Ascending aorta (tissue), 2 donors: ENCODE results near the gene DAPP1. TPM values are rescaled to one million over a fixed set of nuclear protein-coding genes. Genes with fewer than 3 reads are reported as not detected.

Source experiments
- DNase-seq, 2 donors: peaks; one replicate each; pipeline ENCODE4 v3.0.0-alpha.2; 2019; ENCODE audit warnings: low spot score in 2 of 2
- H3K27ac ChIP-seq, 2 donors: fragments of 200-600 bp; sonication (generic); one replicate each; pipeline ENCODE4 v1.5.1; 2016 to 2017; ENCODE audit warnings: mild to moderate bottlenecking in 1 of 2
- H3K27me3 ChIP-seq: fragments of 200-600 bp; sonication (generic); one replicate; pipeline ENCODE4 v1.5.1; 2017
- H3K36me3 ChIP-seq, 2 donors: fragments of 200-600 bp; sonication (generic); one replicate each; pipeline ENCODE4 v1.5.1; 2016
- H3K4me1 ChIP-seq, 2 donors: fragments of 200-600 bp; sonication (generic); one replicate each; pipeline ENCODE4 v1.5.1; 2016 to 2017; ENCODE audit warnings: mild to moderate bottlenecking in 1 of 2
- H3K4me3 ChIP-seq, 2 donors: fragments of 200-600 bp; sonication (generic); one replicate each; pipeline ENCODE4 v1.5.1; 2016 to 2017; ENCODE audit warnings: mild to moderate bottlenecking in 1 of 2
- H3K9me3 ChIP-seq, 2 donors: fragments of 200-600 bp; sonication (generic); one replicate each; pipeline ENCODE4 v1.5.1; 2016
- CTCF ChIP-seq, 3 experiments: fragments of 200-600 bp in 2 of 3; fragments of 450-650 bp in 1 of 3; sonication (generic) in 2 of 3; IDR thresholded peaks; one replicate each; pipeline ENCODE4 v1.5.1; 2016 to 2019; ENCODE audit warnings: antibody characterized with exemption in 3 of 3, mild to moderate bottlenecking in 1 of 3, moderate library complexity in 1 of 3
- intact Hi-C: fragments of 100-400 bp; cut with DNase I; formaldehyde crosslinking; loops from one replicate; pipeline ENCODE4 v1.15.1; 2023
- total RNA-seq: library from RNA; depleted of rRNA; stranded (reverse); fragments of >200 nt; gene quantifications from one replicate; pipeline ENCODE4 v1.1.0, GENCODE V29; 2016

The DAPP1 gene
- total RNA-seq, 1 donor from 2014 or later = not detected

GRCh38 chr4:99817309-99817890 lies 773 bp downstream of the DAPP1 start:
- Histone ChIP-seq H3K27me3 (no peaks in the 10 kb centered on the region), H3K4me3 (peak overlapping the region in 1 of 2 donors; percentile 26), H3K27ac (no peak overlapping the region), H3K36me3 (no peaks in the 10 kb centered on the region), H3K4me1 (no peaks in the 10 kb centered on the region), H3K9me3 (no peaks in the 10 kb centered on the region)
- no peak for TF ChIP-seq CTCF (IDR thresholded peaks at IDR 0.05)
- no peak for DNase-seq
- intact Hi-C loops = no loop called here

GRCh38 chr4:99818661-99819060 lies 2.0 kb downstream of the DAPP1 start:
- DNase-seq = no peak
- TF ChIP-seq CTCF (IDR thresholded peaks at IDR 0.05) = no peak
- H3K9me3 ChIP-seq = no peaks in the 10 kb centered on the region
- no peak overlapping the region for H3K27ac ChIP-seq
- H3K4me1 ChIP-seq = no peaks in the 10 kb centered on the region
- no peaks in the 10 kb centered on the region for H3K36me3 ChIP-seq
- H3K27me3 ChIP-seq = no peaks in the 10 kb centered on the region
- no peak overlapping the region for H3K4me3 ChIP-seq
- intact Hi-C loops = no loop called here

- H3K4me1 ChIP-seq = no peaks in the 10 kb centered on the region
- H3K4me3 ChIP-seq = no peak overlapping the region
- no peaks in the 10 kb centered on the region for H3K27me3 ChIP-seq
- H3K36me3 ChIP-seq = no peaks in the 10 kb centered on the region
- H3K9me3 ChIP-seq = no peaks in the 10 kb centered on the region
- intact Hi-C loops = no loop called here
- H3K27ac ChIP-seq = no peak overlapping the region
- DNase-seq = no peak
- no peak for TF ChIP-seq CTCF (IDR thresholded peaks at IDR 0.05)
Observed at GRCh38 chr4:99821918-99822503, 5.4 kb downstream of the DAPP1 start.

- TF ChIP-seq CTCF (IDR thresholded peaks at IDR 0.05) = no peak
- Histone ChIP-seq H3K36me3 (no peaks in the 10 kb centered on the region), H3K4me1 (no peaks in the 10 kb centered on the region)
Observed at GRCh38 chr4:99822734-99823133, 6.1 kb downstream of the DAPP1 start.

GRCh38 chr4:99824070-99824599 lies 7.5 kb downstream of the DAPP1 start:
- no peak for TF ChIP-seq CTCF (IDR thresholded peaks at IDR 0.05)
- intact Hi-C loops = no loop called here

More at GRCh38 chr4:99822734-99823133, 6.1 kb downstream of the DAPP1 start:
- Histone ChIP-seq H3K27me3 (no peaks in the 10 kb centered on the region), H3K27ac (no peak overlapping the region), H3K9me3 (no peaks in the 10 kb centered on the region), H3K4me3 (no peak overlapping the region)
- DNase-seq = no peak
- intact Hi-C loops = no loop called here

More at GRCh38 chr4:99824070-99824599, 7.5 kb downstream of the DAPP1 start:
- no peaks in the 10 kb centered on the region for H3K36me3 ChIP-seq
- no peak overlapping the region for H3K27ac ChIP-seq
- no peak overlapping the region for H3K4me3 ChIP-seq
- H3K27me3 ChIP-seq = no peaks in the 10 kb centered on the region
- no peak for DNase-seq
- no peaks in the 10 kb centered on the region for H3K9me3 ChIP-seq
- H3K4me1 ChIP-seq = no peaks in the 10 kb centered on the region
